Measurements from ENCODE around the gene BAD. TPM values are rescaled to one million over a fixed set of nuclear protein-coding genes. Genes with fewer than 3 reads are reported as not detected.
A peak's percentile ranks its signal among the peaks of the same experiment; 100 is the strongest.

Gene BAD
- total RNA-seq, 6 experiments from 2014 or later, result 22.0 to 53.8 (median 26.0) TPM

DNA sequence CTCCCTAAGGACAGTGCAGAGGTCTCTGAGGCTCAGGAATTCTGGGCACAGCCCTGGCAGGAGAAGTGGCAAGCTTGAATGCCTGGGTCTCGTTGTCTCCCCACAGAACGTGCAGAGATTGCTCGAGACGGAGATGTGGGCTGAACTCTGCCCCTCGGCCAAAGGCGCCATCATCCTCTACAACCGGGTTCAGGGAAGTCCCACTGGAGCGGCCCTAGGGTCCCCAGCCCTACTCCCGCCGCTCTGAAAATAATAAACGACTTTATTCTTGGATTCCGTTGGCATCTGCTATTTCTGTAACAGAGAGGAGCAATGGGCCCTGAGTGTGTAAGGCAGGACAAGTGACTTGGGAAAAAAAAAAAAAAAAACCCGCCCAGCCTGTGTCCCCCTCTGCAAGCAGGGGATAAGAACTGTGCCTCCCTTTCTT is 54.7 kb downstream of the BAD start:
- peak in 1 of 3 donors; percentile 56 for DNase-seq

DNA sequence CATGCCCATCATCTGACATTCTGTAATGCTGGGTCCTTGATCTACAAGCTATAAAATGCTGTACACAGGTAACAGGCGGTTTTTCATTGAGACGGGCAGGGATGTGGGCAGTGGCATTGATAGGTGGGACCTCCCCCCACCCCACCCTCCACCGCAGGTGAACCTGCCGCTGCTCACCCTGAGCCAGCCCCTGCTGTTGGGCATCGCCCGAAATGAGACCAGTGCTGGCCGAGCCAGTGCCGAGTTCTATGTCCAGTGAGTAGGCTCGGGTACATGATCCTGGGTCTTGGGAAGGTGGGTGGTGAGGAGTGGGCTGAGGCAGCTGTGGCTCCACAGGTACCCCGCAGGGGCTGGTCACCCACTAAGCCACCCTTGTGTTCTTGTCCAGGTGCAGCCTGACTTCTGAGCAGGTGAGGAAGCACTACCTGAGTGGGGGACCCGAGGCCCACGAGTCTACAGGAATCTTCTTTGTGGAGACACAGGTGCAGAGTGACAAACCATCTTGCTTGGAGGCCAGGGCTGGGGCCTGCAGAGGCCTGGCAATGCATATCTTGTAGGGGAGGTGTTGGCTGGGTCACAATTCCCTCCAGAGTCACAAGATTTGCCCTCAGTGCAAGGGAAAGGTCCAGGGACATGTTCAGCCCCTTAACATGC is 55.2 kb downstream of the BAD start:
- peak overlapping the region in 1 of 3 donors; percentile 74 for H3K27ac ChIP-seq
- H3K9me3 ChIP-seq, result no peaks in the 10 kb centered on the region
- H3K4me3 ChIP-seq, result no peak overlapping the region
- no peak for TF ChIP-seq POLR2A (IDR thresholded peaks at IDR 0.05)
- intact Hi-C loops (cut with DNase I), result no loop called here
- no peaks in the 10 kb centered on the region for H3K27me3 ChIP-seq
- peaks cover 4 to 28% (median 11%) of the 10 kb centered on the region in 4 donors for H3K4me1 ChIP-seq
- DNase-seq (peak in 2 of 3 donors; percentile 30 to 55), ATAC-seq (no peak)
- WGBS (ENCODE audit: insufficient coverage, low coverage, low lambda C conversion rate, missing lambda C conversion rate), result 67% methylated on average over 2 of the region's 12 CpGs
- H3K36me3 ChIP-seq, result no peaks in the 10 kb centered on the region

More for the DNA sequence above, 54.7 kb downstream of the BAD start:
- Histone ChIP-seq H3K4me3 (peak overlapping the region; percentile 71 to 78 (median 71)), H3K27me3 (no peaks in the 10 kb centered on the region), H3K27ac (peak overlapping the region; percentile 65 to 90 (median 74)), H3K36me3 (no peaks in the 10 kb centered on the region), H3K4me1 (peaks cover 4 to 28% (median 11%) of the 10 kb centered on the region in 4 donors), H3K9me3 (no peaks in the 10 kb centered on the region)
- intact Hi-C loops (cut with DNase I), result no loop called here
- 32% methylated on average over 11 of the region's 13 CpGs for WGBS (ENCODE audit: insufficient coverage, low coverage, low lambda C conversion rate, missing lambda C conversion rate)
- no peak for TF ChIP-seq POLR2A (IDR thresholded peaks at IDR 0.05)
- TF ChIP-seq, protein P1, sequence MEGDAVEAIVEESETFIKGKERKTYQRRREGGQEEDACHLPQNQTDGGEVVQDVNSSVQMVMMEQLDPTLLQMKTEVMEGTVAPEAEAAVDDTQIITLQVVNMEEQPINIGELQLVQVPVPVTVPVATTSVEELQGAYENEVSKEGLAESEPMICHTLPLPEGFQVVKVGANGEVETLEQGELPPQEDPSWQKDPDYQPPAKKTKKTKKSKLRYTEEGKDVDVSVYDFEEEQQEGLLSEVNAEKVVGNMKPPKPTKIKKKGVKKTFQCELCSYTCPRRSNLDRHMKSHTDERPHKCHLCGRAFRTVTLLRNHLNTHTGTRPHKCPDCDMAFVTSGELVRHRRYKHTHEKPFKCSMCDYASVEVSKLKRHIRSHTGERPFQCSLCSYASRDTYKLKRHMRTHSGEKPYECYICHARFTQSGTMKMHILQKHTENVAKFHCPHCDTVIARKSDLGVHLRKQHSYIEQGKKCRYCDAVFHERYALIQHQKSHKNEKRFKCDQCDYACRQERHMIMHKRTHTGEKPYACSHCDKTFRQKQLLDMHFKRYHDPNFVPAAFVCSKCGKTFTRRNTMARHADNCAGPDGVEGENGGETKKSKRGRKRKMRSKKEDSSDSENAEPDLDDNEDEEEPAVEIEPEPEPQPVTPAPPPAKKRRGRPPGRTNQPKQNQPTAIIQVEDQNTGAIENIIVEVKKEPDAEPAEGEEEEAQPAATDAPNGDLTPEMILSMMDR (IDR thresholded peaks at IDR 0.05), result no peak
- ATAC-seq, result no peak

DNA sequence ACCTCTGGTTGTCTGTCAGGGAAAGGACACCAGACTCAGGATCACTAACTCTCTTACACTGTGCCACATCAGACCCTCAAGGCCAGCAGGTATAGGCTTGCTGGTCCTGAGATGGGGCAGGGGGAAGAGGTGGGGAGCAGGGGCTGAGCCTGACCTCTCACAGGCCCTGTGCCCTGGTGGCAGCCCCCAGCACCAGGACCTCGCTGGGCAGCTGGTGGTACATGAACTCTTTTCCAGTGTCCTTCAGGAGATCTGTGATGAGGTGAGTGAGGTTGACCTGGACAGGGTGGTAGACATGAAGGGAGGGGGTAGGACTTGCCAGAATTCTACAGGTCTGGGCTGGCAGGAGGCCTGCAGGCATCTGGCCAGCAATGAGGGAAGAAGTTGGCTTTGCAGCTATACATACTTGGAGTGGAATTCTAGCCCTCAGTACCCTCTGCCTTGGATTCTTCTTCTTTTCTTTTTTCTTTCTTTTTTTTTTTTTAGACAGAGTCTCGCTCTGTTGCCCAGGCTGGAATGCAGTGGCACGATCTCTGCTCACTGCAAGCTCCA is 57.0 kb downstream of the BAD start:
- TF ChIP-seq POLR2A (IDR thresholded peaks at IDR 0.05), result no peak
- TF ChIP-seq, protein P1 (IDR thresholded peaks at IDR 0.05), result no peak
- 100% methylated on average over 2 of the region's 3 CpGs for WGBS (ENCODE audit: insufficient coverage, low coverage, low lambda C conversion rate, missing lambda C conversion rate)
- no peaks in the 10 kb centered on the region for H3K9me3 ChIP-seq
- ATAC-seq, result no peak
- intact Hi-C loops (cut with DNase I), result no loop called here
- no peaks in the 10 kb centered on the region for H3K27me3 ChIP-seq
- peak overlapping the region in 2 of 3 donors; percentile 67 to 89 for H3K4me3 ChIP-seq
- H3K27ac ChIP-seq, result peak overlapping the region in 1 of 3 donors; percentile 91
- peaks cover 4 to 24% (median 11%) of the 10 kb centered on the region in 4 donors for H3K4me1 ChIP-seq
- peaks cover 0 to 4% (median 0%) of the 10 kb centered on the region in 4 donors for H3K36me3 ChIP-seq
- no peak for DNase-seq

DNA sequence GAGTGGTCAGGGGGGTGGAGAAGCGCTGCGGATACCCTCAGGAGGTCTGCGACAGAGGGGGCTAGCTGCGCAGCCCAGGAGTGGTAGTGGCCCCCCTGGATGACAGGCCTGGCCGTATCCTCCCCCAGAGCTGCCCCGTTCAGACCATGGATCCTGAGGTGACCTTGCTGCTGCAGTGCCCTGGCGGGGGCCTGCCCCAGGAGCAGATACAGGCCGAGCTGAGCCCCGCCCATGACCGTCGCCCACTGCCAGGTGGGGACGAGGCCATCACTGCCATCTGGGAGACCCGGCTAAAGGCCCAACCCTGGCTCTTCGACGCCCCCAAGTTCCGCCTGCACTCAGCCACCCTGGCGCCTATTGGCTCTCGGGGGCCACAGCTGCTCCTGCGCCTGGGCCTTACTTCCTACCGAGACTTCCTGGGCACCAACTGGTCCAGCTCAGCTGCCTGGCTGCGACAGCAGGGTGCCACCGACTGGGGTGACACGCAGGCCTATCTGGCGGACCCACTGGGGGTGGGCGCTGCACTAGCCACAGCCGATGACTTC is 57.9 kb downstream of the BAD start:
- H3K27ac ChIP-seq, result peak overlapping the region; percentile 60 to 94 (median 91)
- no peaks in the 10 kb centered on the region for H3K27me3 ChIP-seq
- H3K4me1 ChIP-seq, result peaks cover 4 to 24% (median 11%) of the 10 kb centered on the region in 4 donors
- peak overlapping the region; percentile 67 to 95 (median 89) for H3K4me3 ChIP-seq
- H3K9me3 ChIP-seq, result no peaks in the 10 kb centered on the region
- no CpG with 5 or more reads among the region's 26 CpGs for WGBS (ENCODE audit: insufficient coverage, low coverage, low lambda C conversion rate, missing lambda C conversion rate)
- ATAC-seq, result peak; percentile 30 to 45 (median 36)
- DNase-seq, result peak; percentile 61 to 71 (median 63)
- no peak for TF ChIP-seq POLR2A (IDR thresholded peaks at IDR 0.05)
- TF ChIP-seq, protein P1 (IDR thresholded peaks at IDR 0.05), result no peak
- intact Hi-C loops (cut with DNase I), result no loop called here
- peaks cover 0 to 8% (median 0%) of the 10 kb centered on the region in 4 donors for H3K36me3 ChIP-seq

Measured in right lobe of liver (tissue), 6 donors.